LNCaP clone FGC (cell line): ENCODE results near the gene HAP1.

Source experiments
- DNase-seq: peaks from one replicate; pipeline ENCODE4 v3.0.0-alpha.2; 2011; ENCODE audit warnings: low read depth
- H3K4me3 ChIP-seq: 2 replicates; pipeline ENCODE4 v1.5.1; 2011; ENCODE audit warnings: mild to moderate bottlenecking, low read depth, low read length, control low read depth
- CTCF ChIP-seq: IDR thresholded peaks from 2 replicates; pipeline ENCODE4 v1.5.1; 2012; ENCODE audit warnings: mild to moderate bottlenecking; ENCODE audit not compliant: control insufficient read depth, insufficient read depth; ENCODE audit errors: extremely low read depth

The HAP1 gene

GRCh38 chr17:41762841-41763240 is 28.4 kb upstream of the HAP1 start:
- no peak for DNase-seq
- no peak overlapping the region for H3K4me3 ChIP-seq
- TF ChIP-seq CTCF = no peak

- TF ChIP-seq CTCF = no peak
- H3K4me3 ChIP-seq = no peak overlapping the region
- no peak for DNase-seq
Measured at GRCh38 chr17:41762391-41762790, 27.9 kb upstream of the HAP1 start.

- no peak for TF ChIP-seq CTCF
- DNase-seq = no peak
Measured at GRCh38 chr17:41760878-41761277, 26.4 kb upstream of the HAP1 start.

GRCh38 chr17:41758601-41759000 is 24.2 kb upstream of the HAP1 start:
- no peak for TF ChIP-seq CTCF
- no peak overlapping the region for H3K4me3 ChIP-seq
- DNase-seq = no peak

More at GRCh38 chr17:41760878-41761277, 26.4 kb upstream of the HAP1 start:
- H3K4me3 ChIP-seq = no peak overlapping the region

GRCh38 chr17:41754066-41754465 is 19.6 kb upstream of the HAP1 start:
- no peak for DNase-seq
- TF ChIP-seq CTCF = no peak

GRCh38 chr17:41751288-41751687 is 16.8 kb upstream of the HAP1 start:
- no peak for TF ChIP-seq CTCF
- DNase-seq = no peak
- H3K4me3 ChIP-seq = no peak overlapping the region

More at GRCh38 chr17:41754066-41754465, 19.6 kb upstream of the HAP1 start:
- H3K4me3 ChIP-seq = no peak overlapping the region

- no peak for TF ChIP-seq CTCF
- DNase-seq = no peak
- no peak overlapping the region for H3K4me3 ChIP-seq
Measured at GRCh38 chr17:41750862-41751261, 16.4 kb upstream of the HAP1 start.
